Lung microvascular endothelial cell (primary cell): Measurements from ENCODE around the gene DGKB. TPM values are rescaled to one million over a fixed set of nuclear protein-coding genes. Genes with fewer than 3 reads are reported as not detected.
"Not testable (repeated sequence)": the region's sequence is repeated elsewhere in the genome, so short reads cannot be mapped to it uniquely, and the experiment has no call there.

Source experiments
- DNase-seq, 2 donors: peaks; one replicate each; pipeline versions ENCODE4 v3.0.0 to v3.0.0-alpha.2; 2010; ENCODE audit warnings: low read depth in 2 of 2
- total RNA-seq: library from RNA; depleted of rRNA; stranded (reverse); fragments of >200 nt; gene quantifications from 2 replicates; pipeline ENCODE4 v1.2.1, GENCODE V29; 2014

The DGKB gene
- total RNA-seq, 1 donor from 2014 or later: not detected

DNA sequence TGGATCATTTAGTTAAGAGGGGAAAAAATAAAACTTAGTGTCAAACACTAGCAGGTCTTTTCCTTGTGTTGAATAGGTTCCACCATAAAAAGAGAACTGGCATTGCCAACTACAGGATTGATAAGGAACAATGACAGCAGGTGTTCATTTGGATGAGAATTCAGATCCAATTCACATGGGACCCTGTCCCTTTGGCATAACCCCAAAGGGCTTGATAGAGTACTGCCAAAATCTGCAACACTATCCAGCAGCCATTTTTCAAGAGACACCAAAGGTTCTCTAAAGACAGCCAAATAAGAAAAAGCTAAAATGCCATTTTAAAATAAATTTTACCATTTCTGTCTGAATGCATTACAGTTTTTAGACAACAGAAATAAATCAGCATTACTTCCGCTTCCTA lies 422.3 kb downstream of the DGKB start:
- no peak for DNase-seq

DNA sequence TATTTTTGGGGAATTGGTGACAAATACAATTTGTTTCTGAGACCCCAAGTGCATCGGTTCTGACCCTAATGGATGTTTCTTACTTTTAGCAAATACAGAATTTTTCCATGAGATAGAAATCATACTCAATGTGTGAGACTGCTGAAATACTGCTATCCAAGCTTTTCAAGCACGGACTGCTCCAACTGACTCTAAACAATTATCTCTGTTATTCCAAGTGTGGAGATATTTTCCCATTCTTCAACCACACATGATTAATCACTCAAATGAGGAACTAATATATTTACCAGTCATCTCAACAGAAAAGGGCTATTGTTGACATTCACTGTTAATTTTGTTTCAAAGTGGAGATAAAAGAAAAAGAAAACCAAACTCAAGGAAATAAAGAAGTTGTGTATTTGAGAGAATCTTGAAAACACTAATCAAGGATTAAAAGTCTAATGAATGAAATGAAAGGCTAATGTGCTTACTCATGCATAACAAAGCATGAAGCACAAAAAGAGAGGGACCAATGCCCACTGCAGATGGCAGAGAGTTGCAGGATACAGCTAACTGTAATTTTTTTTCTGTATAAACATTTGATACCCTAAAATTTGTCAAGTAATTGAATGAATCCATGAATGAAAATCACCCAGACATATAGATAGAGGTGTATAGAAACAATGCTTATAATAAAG lies 423.6 kb downstream of the DGKB start:
- DNase-seq: no peak

DNA sequence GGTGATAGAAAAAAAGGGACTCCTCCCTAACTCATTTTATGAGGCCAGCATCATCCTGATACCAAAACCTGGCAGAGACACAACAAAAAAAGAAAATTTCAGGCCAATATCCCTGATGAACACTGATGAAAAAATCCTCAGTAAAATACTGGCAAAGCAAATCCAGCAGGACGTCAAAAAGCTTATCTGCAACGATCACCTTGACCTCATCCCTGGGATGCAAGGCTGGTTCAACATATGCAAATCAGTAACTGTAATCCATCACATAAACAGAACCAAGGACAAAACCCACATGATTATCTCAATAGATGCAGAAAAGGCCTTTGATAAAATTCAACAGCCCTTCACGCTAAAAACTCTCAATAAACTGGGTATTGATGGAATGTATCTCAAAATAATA lies 440.8 kb downstream of the DGKB start:
- DNase-seq: not testable (repeated sequence)

DNA sequence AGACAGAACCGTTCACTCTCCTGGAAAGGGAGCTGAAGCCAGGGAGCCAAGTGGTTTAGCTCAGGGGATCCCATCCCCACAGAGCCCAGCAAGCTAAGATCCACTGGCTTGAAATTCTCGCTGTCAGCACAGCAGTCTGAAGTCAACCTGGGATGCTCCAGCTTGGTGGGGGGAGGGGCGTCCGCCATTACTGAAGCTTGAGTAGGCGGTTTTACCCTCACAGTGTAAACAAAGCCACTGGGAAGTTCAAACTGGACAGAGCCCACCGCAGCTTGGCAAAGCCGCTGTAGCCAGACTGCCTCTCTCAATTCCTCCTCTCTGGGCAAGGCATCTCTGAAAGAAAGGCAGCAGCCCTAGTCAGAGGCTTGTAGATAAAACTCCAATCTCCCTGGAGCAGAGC lies 443.7 kb downstream of the DGKB start:
- DNase-seq: not testable (repeated sequence)

DNA sequence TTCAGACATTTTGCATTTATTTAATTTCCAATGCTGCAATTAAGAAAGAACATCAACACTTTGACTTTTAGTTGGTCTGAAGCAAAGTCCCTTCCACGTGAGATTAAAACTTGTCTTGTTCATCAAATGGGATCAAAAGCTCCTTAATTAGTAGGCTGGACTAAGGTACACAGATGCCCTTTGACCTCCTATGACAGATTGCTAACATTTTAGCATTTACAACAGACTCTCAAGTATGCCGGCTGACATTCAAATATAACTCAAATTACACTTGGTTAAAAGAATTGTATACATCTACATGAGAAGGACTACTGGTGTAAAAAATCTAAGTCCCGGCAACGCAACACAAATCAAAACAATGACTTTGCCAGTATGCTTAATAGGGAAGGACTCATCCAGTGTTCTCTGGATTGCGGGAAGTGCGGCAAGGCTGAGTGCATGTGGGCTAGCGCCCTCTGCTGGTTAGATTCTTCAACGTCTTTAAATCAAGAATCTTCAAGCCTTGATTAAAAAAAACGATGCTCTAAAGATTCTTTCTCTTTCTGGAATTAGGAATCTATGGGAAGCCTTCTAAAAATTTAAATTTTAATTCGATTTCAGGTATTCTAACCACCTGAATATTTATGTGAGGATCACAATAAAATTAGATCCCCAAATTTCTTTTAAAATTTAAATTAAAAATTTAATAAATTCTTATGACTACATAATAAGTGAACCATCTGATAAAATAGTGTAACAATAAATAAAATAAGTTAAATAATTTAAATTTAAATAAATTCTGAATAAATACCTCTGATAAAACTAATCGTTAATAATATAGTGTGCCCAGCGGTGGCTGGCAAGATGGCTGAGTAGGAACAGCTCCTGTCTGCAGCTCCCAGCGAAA lies 444.7 kb downstream of the DGKB start:
- peak; percentile 81 to 87 for DNase-seq

DNA sequence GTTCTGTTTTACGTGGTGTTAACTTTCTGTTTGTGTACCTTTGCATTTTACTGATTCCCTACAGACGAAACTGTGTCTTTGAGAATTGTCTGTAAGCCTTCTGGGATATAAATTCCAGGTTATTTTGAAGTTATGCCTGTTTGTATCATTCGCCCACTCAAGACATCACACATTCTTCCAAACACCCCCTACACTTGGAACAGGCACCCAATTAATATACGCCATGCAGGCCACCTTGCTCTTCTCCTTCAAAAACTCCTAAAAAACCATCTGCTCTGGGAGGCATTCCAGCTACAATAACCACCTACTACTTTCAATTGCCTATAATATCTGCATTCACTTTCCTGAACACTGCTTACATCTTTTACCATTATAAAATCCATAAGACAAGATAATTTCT lies 453.3 kb downstream of the DGKB start:
- no peak for DNase-seq

DNA sequence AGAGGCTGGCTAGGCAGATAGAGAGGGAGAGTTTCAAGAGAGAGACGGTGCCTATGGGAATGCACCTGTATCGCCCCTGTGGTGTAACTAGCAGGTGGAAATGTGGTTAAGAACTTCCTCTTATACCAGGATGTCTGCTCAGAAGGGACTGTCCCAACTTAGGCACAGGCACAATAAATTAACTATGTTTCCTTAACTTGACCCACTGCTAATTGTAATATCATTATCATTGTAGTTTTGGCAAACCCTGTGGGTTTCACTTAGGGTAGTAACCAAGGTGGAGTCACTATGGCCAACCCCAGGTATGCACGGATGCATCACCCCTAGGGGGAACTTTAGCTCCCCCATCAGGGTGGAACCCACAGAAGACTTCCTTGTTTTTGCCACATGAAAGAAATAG lies 455.7 kb downstream of the DGKB start:
- DNase-seq: no peak

DNA sequence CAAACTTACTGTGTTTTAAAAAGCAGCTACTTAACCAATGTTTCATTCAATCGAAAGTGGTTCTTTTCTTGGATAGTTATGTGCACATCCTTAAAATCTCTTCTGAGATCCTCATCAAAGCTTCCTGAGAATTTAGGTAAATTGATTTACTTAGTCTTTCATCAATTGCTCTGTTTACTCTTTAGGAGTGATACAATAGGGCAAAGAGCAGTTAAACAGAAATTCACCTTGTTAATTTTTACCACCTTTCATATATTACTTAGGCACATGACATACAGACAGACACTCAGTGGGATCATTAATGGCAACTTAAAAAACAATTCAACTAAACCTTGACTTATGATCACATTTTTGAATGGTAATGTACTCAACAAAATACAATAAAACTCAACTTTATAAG lies 456.3 kb downstream of the DGKB start:
- no peak for DNase-seq

DNA sequence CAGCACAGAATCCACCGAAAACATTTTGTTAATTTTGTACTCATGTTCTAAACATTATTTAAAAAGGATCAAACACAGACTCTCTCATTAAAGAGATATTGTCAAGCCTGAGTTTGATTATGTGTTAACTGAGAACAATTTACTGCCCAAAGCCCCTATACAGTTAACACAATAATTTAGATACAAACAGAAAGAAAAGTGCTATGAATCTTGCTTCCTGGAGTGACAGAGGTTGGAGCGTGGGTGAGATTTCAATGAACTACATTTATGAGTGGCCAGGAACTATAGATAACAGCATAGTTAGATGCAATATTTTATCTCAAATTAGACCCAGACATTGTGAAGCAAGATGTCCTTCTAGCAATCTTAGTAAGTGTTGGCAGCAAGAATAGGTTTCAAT lies 464.2 kb downstream of the DGKB start:
- DNase-seq: no peak

DNA sequence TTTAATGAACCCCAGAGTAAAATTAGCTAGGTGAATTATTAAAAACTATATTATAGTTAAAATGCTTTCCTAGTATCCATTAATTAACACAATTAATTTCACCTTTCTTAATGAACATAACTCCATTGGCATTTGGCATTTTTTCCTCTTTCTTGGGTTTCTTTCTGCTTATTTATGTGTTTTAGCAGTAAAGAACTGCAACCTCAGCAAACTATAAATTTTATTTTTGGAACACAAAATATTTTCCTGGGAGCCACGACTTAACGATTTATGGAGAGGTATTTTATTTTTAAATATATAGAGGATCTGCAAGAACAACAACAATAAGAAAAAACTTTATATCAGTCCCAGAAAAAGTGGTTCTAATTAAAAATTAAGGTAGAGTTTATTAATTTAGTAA lies 465.7 kb downstream of the DGKB start:
- no peak for DNase-seq

DNA sequence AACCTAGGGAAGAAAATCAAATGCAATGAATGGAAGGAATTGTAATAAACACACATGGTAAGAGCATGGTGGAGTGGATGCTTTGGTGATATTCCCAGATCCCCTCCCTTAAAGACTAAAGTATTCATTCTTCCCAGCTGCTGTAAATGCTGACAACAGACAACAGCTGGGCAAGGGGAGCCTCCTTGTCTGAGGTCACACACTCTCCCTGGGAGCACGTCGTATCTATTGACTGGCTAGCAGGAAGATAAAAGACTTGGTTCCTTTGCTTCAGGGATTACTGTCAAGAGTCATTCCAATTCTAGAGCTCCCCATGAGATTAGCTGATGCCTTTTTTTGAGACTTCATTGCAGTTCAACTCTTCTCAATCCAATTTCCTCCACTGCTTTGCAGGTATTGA lies 469.6 kb downstream of the DGKB start:
- DNase-seq: no peak

DNA sequence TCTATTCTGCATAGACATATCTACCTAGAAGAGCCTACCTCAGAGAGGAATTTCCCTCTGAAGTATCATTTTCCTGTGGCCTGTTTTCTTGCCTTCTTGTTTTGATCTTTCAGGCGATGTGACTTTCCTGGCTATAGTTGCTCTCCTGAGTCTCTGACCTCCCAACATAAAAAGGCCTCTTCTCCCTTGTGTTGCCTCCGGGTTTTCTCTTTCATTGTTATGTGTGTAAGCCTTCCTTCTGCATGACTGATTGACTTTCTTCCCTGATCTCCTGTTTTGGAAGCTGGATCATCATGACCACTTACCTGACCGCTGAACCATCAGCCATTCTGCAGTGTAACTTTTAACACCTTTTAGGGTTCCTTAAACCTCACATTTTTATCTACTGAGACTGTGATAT lies 471.6 kb downstream of the DGKB start:
- DNase-seq: no peak

DNA sequence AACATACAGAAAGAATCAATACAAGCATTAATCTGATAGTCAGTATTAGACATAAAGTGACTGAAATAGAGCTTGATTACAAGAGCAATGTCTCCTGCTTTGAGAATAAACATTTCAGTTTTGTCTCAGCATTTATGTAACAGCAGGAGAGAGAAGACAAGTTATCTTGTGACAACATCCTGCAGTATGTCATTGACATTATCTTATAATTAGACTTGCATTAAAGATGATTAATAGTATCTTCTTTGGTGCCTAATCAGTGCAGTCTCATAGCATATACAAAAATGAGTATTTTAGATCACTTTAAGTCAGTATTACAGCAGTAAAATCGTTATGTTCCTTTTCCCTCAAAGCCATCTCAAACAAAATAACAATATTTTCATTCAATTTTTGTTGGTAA lies 477.0 kb downstream of the DGKB start:
- no peak for DNase-seq

DNA sequence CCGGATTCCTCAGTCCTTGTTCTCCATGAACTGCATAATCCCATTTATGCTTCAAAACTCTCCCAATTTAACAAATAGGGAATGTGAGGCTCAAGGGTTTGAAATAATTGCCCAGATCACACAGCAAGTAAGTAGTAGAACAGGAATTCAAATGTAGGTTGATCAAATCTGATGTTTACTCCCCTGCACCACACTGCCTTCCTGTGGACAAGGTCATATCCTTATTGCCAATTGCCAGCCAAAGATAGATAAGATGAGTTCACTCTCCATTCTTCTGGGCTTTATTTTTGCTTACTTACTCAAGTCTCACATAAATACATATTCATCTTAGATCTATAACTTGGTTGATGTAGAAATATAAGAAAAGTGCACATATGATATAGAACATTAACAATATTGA lies 477.9 kb downstream of the DGKB start:
- DNase-seq: no peak

DNA sequence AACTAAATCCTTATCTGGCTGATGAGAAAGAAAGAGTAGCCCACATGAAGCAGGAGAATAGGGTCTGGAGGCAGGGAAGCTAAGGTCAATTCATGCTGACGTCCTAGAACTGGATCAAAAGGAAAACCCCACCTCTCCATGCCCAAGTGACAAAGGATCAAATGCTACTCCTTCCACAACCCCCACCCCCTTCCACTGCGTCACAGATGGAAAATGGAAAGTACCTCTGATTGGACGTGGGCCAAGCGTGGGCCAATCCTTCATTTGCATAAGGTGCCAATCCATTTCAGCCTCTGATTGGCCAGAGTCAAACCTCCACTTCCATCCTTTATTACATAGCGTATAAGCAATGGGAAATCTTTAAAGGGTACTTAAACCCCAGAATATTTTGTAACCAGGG lies 481.8 kb downstream of the DGKB start:
- DNase-seq: no peak

DNA sequence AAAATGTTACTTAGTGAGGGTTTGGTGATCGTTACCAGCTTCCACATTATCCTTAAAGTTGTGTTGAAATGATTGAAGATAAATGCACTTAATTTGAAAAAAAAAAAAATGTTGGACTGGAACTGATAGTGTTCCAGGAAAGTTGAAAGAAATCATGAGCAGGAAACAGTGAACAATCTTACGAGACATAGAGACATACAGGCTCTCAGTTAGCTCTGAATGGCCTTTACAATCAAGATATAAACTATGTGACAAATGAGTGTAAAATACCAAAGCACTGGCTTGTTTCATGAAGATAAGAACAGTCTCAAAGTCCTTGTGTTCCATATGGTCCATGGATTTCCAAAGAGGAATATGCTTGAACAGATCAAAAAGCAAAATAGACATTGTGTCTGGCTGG lies 483.0 kb downstream of the DGKB start:
- DNase-seq: no peak

DNA sequence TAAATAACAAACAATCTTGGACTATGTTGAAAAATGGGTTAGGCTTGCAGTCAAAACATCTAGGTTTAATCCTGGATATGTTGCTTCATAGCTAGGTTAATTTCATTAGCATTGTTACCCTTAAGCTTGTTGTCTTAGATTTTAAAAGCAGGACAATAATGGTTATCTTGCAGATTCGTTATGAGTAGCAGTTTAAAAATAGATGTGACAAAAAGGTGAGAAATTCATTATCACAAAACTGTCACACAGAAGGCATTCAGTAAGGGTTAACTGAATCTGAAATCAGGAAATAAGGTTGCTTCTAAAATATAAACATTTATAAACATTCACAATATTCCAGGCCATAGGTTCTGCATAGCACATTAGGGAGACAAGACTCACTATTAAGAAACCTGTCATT lies 483.9 kb downstream of the DGKB start:
- no peak for DNase-seq

DNA sequence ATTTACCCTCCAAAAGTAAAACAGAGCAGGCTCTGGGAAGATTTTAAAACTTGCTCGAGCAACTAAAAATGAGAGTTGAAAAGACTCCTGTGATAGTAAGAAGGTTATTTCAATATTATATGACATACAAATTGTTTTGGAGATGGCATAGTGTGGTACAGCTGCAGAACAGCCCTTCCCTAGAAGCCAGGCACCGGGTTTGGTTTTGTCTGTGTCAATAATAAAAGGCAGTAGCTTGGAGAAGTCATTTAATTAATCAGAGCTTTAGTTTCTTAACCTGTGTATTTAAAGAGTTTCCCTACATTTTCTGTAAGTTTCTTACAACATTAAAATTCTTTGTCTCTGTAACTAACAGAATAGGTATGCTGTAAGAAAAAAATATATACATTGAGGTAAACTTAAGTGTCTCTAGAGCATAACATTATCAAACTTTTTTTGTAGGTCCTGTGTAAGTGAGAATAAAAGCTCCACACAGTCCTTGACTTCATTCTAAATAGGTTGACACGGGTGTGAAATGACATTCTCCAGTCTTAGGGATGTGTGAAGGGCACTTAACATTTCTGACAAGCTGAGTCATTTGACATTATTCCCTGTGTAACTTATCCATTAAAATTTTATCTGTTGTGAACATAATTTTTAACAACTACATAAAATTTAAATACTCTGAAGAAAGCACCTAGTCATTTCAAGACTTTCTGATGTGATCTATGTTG lies 488.1 kb downstream of the DGKB start:
- DNase-seq: no peak

DNA sequence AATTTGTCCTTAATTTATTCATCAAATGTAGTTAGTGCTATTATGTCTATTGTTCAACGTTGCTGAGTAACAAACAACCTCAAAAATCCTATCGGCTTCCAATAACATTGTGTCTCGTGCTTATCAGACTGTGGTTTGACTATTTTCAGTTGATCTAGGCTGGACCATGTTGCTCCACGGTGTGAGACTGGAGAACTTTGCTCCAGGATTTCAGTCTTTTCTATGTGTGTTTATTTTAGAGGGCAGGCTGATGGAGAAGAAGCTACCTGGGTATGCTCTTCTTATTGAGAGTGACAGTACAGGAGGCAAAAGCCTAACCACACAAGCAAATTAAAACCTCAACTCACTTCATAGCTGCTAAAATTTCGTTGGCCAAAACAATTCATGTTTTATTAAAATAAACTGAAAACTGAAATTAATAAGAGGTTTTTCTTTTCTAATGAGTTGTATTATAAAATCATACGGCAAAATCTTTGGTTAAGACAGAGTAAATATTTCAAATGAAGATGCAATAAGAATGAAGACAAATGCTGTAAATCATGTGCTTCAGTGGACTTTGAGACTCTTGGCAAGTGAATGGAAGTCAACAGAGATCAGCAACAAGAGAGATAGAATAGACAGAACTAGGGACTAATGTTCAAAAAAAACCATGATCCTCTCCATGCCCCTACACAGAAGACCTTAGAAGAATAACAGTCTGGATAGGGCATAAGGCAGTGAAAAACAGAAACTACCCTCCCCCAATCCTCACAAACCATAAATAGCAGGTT lies 495.1 kb downstream of the DGKB start:
- no peak for DNase-seq

DNA sequence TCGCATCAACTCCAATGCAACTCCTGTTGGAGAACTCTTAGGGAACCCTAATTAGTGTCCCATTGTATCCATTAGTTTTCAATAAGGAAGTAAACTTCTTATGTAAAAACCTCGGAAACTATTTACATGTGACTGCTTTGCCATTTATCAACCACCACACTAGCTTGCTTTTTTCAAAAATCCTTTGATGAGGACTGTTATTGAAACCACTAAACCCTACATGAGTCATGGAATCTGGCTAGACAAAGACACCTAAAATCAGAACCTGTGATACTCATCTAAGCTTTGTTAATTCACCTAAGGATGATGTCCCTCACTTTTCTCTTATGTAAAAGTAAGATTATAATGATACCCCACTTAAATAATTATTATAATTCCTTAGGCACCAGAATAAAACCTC lies 499.0 kb downstream of the DGKB start:
- DNase-seq: no peak

DNA sequence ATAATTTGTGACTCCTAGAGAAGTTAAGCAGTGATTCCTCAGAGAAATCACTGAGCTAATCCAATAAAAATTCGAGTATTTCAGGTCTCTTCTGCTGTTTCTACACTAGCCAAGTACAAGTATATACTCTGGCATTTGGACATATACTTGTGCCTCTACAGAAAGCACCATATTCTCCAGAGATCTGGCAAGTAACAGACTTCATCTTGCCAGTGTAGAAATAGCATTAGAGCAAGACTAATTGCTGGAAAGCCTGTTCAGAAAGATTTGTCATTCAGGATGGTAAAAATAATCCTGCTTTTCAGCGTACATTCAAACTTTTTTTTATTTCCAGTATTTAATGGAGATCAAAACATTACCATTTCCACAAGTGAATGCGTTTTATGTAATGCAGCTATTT lies 502.3 kb downstream of the DGKB start:
- DNase-seq: no peak

DNA sequence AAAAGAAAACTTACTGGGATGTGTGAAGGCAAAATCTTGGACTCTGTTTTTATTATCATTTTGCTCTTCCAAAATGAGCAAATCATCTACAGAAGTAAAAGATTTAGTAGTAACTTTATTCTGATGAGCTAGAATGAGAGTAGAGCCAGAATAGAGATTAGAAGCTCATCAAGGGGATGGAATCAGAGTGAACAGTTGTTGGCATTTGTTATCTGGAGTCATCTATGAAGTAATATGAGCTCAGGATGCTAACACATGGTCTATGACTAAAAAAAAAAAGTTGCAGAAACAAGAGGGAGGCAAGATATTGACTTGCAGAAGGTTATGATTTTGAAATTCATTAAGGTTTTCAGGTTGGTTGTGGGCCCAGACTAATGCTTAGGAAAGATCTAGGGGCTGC lies 504.0 kb downstream of the DGKB start:
- DNase-seq: no peak
